SHP77 (cell line): ENCODE results near the gene ELMO1.
"Not testable (repeated sequence)": the region's sequence is repeated elsewhere in the genome, so short reads cannot be mapped to it uniquely, and the experiment has no call there.

Experiments used
- DNase-seq, 2 experiments: peaks; one replicate each; lab custom pipeline; 2025; lab: John Stamatoyannopoulos, UW

Gene ELMO1

DNA sequence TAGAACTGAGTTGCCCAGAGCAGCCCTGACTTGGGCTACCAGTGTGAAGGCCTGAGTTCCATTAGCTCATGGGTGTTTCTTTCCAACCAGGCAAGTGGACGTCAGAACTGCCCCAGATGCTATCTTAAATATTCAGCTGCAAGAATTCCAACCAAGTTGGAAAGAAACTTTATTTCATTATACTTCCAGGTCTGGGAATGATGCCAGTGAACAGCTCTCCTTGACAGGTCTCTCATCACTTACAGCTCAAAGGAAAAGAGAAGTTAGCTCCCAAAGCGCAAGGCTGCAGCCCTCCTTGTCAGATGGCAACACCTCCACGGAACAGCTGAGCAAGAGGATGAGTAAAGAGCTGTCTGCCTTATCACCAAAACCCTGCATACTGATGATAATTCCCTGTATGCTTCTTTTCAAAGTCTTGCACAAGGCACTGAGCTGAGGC is 468.8 kb downstream of the ELMO1 start:
- no peak for DNase-seq

DNA sequence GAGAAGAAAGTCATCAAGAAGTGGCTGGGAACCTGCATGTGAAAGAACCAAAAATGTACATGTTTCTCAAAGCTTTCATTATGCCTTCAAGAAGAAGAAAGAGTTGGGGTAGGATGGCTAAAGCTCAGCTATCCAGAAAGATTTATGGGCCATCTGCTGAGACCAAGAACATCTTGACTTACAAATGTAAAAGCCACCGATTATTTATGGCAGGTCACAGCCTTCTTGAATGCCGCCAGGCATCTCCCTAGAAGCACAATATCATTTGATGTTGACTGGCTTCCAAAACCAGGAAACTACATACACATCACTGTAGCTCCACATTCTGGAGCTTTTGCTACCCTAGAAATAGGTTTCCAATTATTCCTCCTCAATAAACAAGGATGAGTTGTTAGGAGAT is 470.2 kb downstream of the ELMO1 start:
- DNase-seq = no peak

DNA sequence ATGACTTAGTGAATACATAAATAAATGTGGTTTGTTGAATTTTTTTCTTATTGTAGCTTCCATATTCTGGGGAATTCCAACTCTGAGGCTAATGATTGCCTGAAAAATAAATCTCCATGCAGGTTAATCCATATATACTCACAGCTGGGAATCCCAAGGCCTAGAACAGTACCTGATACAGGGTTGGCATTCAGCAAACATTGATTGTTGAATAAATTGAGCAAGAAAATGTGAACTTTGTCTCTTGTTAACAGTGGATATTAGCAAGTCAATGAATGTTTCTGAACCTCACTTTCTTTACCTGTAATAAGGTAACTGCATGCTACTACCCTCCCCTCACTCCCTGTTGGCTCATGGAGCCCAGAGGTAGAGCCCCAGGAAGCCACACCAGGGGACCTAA is 470.8 kb downstream of the ELMO1 start:
- no peak for DNase-seq

DNA sequence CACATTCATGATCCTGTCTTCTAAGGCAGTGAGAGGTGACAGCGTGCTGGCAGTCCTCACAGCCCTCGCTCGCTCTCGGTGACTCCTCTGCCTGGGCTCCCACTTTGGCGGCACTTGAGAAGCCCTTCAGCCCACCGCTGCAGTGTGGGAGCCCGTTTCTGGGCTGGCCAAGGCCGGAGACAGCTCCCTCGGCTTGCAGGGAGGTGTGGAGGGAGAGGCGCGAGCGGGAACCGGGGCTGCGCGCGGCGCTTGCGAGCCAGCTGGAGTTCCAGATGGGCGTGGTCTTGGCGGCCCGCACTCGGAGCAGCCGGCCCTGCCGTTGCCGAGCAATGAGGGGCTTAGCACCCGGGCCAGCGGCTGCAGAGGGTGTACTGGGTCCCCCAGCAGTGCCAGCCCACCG is 475.1 kb downstream of the ELMO1 start:
- not testable (repeated sequence) for DNase-seq

DNA sequence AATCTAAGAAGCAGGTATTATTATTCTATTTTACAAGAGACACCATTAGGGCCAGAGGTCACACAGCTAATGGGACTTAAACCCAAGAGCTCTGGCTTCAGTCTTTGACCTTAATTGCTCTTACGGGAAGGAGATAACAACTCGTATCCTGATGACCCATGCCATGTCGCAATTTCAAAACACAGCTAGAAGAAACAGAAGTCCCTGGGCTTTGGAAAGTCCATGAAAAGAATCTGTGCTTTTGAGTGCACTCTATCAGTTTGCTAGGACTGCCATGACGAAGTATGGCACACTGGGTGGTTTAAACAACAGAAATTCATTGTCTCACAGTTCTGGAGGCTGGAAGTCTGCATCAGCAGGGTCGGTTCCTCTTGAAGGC is 476.5 kb downstream of the ELMO1 start:
- DNase-seq = peak; percentile 25 to 42

DNA sequence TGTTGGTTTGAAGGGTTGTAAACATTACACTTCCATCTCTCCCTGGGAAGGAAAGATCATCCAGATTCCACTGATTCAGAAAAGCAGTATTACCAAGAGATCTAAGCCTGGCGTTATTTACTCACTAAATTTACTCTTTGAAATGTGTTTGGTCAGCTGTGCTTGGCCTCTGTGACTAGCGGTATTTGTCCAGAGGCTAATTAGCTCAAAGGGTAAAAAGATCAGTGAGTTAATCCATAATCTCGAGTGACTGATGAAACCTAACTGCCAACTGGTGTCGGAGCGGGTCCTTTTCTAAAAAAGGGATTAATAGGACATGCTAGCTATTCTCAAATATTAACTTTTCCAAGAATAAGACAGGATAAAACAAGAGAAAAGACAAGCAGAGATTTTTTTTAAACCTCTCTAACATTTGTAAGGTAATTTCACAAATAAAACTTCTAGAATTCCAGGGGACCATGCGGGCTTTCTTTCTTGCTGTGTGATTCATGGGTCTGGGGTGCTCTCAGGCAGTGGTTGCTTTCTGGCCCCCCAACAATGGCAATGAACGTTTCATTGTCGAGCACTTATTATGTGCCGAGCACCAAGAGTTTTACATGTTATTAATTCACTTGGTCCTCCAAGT is 477.0 kb downstream of the ELMO1 start:
- DNase-seq = peak; percentile 95

DNA sequence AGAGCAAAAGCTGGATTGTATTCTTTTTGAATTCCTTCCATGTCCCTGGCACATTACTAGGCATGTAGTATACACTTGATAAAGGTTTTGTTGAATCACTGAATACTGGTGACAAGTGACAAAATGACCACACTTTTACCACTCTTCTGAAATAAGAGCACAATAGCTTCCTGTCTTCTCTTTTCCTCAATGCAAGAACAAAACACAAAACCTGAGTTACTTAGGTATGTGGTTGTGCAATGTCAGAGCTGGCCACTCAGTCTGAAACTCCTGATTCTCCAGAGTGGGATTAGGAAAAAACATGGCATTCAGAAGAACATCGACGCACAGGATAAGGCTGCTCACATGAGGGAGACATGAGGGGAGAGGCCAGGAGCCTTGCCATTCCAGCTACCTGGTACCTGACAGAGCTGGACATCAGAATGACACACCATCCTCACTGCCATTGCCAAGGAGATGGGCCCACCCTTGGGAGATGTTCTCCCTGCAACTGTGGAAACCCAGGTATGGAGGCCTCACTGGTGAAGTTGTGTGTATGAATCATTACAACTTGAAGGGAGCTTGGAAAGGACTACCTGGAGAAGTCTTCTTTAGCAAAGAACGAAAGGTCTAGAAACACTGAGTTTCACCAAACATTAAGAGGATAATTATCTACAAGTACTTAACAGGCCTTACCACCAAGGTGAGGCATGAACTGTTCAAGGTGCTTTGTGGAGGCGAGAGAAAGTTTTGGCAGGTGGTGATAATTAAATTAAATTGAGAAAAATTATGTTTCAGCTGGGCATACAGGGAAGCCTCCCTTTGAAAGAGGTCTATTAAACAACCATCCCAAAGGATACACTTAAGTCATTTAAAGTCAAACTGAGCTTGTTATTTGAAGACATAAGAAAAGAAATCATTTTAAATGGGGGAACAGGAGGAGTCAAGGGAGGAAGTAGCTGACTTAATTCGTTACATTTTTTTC is 477.8 kb downstream of the ELMO1 start:
- no peak for DNase-seq

DNA sequence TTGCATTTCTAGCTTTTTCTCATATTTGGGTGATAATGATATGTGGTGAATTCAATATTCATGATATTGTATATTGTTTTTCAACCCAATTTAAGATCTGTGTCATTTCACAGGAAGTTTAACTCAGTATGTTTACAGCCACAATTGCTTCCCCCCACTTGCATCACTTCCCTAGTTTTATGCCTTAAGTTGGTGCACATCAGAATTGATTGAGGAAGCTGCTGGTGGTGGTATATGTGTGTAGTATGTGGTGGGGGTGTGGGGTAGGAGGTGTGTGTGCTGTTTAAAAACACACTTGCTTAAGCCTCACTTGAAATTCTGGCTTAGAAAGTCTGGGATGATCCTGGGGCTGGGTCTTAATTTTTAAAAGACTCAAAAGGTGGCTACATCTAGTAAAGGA is 479.3 kb downstream of the ELMO1 start:
- no peak for DNase-seq

DNA sequence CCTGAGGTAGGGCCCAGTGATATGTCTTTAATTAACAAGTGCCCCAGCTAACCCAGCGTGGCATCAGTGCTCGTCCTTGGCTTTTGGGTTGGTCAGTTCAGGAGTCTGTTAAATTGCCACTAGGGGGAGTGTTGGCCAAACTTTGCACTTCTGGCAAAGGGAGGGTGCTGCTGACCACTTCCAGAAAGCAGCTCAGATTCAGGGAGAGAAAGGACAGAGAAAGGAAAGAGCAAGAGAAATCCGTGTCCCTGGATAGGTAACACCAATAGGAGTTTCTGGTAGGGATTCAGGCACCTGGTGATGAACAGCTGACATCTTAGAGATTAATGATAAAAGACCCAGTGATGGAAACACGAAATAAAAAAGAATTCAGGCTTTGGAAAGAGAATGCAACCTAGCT is 481.3 kb downstream of the ELMO1 start:
- peak; percentile 77 to 88 for DNase-seq

DNA sequence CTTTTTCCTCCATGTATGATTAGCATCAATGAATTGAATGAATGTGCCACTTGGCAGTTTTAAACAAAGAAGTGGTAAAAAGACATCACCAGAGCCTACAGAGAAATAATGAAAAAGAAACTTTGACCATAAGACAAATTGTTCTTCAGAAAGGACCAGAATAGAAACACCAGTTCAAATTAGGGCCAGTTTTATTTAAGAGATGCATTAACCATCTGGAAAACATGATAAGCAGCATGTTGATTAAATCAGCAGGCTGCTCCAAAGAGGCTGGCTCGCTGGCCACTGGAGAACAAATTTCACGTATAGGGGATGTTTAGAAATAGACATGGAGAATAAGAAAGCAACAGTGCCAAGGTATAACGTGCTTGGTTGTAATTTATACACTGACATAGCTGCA is 482.0 kb downstream of the ELMO1 start:
- DNase-seq = no peak

DNA sequence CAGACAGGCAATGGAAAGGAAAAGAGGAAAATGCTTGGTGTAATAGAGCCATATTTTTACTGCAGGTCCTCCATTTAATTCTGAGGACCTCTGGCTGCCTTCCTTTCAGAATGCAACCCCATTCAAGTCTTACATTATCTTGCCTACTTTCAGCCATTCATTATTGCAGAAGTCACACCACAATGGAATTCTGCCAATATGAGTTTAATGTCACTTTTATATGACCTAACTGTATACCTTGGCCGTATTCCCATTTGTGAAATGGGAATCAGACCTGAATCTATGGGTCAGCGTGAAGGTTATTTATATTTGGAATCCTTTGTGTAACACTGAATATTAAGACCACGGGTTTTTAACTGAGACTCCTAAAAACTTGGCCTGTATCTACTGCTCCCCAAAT is 482.6 kb downstream of the ELMO1 start:
- DNase-seq = peak; percentile 58 to 75

DNA sequence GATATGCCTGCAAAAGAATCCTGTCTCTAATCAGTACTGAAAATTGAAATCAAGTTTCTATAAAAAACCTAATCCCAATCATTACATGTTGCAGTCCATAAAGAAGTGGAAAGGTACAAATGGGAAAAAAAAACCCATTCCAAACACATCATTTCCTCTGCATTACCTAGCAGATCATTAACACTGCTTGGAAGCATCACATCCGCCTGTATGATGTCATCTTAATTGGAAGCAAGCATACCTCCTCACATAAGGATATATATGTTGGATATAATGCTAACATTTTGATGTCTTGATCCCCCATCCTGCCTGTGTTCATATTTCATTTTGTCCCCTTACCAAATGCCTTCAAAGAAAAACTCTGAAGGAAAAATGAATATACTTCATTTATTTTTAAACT is 483.0 kb downstream of the ELMO1 start:
- no peak for DNase-seq

DNA sequence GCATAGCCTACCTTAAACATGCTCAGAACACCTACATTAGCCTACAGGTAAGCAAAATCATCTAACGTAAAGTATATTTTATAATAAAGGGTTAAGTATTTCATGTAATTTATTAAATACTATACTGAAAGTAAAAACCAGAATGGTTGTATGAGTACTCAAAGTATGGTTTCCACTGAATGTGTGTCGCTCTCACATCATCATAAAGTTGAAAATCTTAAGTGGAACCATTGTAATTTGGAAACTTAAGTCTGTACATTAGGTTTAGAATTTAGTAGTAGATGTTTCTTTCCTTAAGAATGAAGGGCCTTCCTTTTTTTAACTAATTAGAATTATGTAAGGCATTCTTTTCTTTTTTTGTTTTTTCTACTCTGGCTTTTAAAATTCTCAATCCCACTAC is 484.4 kb downstream of the ELMO1 start:
- DNase-seq = no peak

DNA sequence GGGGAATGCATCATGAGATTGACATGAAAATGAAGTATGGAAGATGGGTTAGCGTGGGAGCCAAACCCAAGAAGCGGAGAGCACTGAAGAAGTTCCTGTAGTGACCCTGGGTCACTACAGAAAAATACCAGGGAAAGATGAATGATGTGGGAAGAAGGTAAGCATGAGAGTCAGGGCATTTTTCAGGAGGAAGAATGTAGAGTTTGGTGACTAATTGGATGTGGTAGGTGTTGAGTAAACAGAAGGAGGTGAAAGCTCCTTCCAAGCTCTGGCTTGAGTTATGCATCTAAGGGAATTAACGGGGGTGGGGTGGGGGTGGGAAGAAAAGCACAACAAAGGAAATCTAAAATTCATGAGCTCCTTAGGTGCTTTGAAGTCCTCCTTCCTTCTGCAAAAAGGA is 486.3 kb downstream of the ELMO1 start:
- no peak for DNase-seq

DNA sequence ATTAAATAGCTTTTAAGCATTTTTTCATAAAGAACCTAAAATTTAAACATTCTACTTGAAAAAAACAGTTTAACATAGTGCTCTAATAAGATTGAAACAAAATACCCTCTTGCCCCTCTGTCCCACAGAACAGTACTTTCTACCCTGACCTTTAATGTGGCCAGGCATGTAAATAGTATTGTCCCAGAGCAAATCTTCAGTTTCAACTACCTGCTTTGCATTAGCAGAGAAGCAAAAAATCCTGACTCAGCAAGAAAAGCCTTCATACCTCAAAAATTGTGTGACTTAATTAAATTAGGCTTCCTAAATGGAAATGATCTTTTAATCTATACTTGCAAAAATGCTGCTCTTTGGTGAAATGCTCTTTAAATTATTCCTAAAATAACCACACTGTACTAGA is 487.0 kb downstream of the ELMO1 start:
- no peak for DNase-seq

DNA sequence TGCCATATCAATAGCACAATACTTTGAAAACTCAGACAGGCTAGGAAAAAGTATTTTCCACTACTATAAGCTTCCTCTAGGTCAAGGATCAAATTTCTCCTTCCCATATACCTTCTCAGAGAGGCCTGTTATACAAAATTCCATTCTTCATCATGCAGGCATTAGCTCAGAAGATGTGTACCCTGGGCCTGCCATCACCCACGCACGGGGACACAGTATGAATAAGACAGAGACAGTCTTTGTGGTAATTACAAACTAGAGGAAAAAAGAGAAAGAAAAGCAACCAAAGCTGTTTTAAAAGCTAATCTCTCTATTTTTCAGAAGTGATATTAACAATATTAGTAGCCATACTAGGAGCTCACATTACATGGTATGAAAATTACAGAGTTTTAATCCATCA is 487.6 kb downstream of the ELMO1 start:
- no peak for DNase-seq

DNA sequence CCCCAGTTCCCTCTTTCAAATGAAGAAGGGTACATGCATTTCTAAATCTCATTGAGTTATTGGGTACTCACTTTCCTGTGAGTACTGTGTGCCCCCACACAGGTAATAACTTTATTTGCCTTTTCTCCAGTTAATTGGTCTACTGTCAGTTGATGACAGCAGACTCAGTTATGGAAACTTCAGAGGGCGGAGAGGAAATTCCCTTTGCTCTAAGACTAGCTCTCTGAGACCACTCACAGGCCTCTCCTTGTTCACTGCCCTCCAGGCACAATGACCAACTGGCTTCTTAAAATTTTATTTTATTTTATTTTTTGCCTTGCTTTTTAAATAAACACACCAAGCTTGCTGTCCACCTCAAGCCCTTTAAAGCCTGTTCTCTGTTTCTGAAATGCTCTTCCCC is 488.6 kb downstream of the ELMO1 start:
- no peak for DNase-seq

DNA sequence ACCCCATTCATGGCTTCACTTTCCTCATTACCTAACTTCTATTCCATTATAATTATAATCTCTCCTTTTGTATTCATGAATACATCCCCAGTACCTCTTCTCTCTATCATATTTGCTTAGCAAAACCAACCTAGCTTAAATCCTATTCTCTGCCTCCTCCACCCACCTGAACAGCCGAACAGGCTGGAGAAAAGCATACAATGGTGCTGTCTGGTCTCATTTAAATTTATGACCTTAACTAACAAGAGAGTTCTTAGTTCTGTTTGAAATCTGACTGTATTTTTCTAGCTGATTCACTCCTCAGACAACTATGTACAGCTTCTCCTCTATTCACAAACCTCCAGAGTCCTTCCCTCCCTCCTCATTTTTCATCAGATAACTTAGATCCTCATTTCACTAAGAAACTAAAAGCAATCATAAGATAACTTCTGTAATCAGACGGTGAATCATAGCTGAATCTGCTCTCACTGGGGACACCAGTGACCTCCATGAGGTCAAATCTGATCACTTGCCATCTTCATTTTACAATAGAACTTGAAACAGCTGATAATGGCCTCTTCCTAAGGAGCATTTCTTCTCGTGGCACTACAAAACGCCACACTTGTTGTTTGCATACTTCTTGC is 490.4 kb downstream of the ELMO1 start:
- peak; percentile 23 to 24 for DNase-seq

DNA sequence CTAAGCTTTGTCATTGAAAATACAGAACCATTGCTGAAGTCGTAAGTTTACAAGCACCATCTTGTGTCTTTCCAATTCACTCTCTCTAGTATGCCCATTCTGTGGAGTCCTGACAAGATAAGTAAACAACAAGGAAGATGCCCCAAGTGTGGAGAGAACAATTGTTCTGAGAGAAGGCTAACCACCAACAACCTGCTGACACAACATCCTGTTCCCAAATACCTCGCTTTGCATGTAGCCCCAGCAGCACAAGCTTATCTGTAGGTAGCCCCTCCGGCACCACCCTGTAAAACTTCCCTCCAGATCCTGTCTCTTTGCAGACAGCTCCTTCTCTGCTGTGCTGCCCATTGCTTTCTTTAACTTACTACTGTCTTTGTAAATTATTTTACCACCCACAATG is 491.0 kb downstream of the ELMO1 start:
- no peak for DNase-seq

DNA sequence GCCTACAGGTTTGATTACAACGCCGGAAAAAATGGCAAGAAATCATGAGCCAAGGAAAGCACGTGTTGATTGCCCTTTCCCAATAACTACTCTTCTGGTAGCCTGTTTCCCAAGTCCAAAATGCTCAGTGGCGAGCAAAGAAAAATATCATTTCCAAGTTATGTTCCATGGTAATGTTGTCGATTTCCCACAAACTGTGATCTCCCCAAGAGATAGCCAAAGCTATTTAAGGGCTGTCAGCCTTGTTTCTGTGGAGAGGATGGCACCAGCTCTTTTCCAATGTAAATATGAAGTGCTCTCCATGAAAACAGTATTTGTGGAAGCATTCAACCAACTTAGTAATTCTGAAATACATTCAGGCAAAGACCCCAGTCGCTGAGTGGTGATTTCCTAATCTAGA is 491.9 kb downstream of the ELMO1 start:
- DNase-seq = no peak

DNA sequence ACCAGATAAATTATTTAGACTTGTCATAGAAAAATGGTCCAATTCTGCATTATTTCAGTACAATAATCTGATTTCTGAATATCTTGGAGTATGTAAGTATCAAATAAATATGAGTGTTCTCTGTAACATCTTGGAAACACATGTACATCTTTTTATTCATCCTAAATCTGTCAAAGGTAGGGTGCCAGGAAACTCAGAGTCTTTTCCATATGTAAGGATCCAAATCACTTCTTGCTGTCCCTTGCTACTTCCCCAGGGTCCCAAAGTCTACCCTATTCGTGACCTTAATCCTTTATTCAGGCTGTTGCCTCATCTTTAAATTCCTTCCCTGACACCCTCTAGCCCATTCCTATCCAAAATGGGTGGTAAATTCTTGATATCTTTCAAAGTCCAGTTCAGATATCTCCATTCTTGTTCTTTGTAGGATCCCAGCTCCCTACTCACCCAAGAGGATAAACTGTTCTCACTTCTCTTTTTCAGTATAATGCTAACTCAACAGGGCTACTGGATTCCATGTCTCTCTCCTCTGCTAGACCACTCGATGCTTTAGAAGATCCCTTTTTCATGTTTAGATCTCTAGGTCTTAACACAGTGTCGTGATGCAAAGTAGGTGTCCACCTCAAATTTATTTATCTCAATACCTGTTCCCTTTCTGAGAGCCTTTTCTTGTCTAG is 493.1 kb downstream of the ELMO1 start:
- no peak for DNase-seq

DNA sequence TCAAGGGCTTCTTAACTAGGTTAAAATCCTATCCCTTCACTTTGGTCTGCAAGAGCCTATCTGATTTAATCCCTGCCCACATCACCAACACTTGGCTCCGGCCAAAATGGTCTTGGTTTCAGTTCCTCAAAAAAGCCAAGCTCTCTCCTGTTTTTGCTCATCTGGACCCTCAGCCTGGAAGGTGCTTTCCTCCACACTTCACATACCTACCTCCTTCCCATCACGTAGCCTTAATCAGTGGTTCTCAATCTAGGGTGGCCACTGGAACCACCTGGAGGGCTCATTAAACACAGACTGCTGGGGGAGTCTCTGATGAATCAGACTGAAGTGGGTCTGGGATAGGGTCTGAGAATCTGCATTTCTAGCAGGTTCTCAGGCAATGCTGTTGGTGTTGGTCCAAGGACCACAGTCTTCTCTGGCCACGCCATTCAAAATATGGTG is 497.4 kb downstream of the ELMO1 start:
- no peak for DNase-seq
